GM21619 (cell line): ENCODE data around the gene AK1.

Experiments used
- ATAC-seq: cut with Tn5 transposase; IDR thresholded peaks from one replicate; pipeline ENCODE4 v1.9.1; 2021; ENCODE audit not compliant: unreplicated experiment

The AK1 gene

DNA sequence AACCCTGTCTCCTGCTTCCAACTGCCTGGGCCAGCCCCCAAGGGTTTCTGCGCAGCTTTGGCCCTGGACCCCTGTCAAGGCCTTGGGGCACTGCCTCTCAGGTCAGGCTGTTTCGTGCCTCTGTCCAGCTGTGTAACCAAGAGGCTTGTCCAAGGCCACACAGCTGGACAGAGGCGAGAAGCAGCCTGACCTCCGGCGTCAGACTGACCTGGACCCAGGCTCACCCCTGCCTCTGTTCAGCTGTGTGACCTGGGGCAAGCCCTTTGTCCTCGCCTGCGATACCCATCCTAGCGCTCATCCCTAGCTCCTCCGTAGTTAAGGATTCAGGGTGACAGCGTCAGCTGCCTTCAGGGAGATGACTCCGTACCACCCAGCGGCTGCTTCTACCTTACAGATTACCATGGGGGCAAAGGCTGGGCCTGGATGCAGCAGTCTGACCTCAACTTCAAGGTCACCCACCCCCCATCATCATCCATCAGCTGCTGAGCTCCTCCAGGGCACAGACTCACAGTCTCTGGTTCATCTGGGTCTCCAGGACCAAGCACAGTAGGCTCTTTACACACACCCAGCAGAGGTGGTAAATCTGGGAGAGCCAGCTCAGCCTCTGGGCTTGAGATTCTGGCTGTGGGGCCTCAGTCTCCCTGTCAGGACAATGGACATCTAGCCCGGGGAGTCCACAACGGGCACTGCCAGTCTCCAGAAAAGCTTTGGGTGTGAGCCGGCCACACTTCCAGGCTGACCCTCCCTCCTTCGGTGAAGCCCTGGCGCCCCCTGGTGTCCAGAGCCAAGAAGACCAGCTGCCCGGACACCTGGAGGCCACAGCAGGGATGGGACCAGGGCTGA, 7.9 kb downstream of the AK1 start:
- ATAC-seq = no peak

DNA sequence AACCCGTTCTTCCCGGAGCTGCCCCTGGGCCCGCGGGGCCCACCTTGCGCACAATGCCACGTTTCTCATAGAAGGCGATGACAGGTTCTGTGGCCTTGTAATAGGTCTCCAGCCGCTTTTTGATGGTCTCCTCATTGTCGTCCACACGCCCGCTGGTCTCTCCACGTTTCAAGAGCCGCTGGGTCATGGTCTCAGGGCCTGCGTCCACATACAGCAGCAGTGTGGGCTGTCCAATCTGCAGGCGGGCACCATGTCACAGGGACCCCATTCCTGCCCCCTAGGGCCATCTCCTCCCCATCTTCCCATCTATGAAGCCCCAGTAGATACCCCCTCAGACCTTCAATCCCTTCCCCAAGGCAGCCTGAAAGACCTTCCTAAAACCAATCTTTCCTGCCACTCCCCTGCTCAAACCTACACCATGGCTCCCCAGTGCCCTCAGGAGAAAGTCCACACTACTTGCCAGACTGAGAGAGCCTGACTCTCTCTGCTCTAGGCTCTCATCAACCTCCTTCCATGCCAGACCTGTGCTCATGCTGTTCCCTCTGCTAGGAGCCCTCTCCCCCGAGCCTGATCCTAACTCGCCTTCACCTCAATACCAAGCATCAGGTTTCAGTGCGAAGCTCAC, 9.1 kb downstream of the AK1 start:
- no peak for ATAC-seq

DNA sequence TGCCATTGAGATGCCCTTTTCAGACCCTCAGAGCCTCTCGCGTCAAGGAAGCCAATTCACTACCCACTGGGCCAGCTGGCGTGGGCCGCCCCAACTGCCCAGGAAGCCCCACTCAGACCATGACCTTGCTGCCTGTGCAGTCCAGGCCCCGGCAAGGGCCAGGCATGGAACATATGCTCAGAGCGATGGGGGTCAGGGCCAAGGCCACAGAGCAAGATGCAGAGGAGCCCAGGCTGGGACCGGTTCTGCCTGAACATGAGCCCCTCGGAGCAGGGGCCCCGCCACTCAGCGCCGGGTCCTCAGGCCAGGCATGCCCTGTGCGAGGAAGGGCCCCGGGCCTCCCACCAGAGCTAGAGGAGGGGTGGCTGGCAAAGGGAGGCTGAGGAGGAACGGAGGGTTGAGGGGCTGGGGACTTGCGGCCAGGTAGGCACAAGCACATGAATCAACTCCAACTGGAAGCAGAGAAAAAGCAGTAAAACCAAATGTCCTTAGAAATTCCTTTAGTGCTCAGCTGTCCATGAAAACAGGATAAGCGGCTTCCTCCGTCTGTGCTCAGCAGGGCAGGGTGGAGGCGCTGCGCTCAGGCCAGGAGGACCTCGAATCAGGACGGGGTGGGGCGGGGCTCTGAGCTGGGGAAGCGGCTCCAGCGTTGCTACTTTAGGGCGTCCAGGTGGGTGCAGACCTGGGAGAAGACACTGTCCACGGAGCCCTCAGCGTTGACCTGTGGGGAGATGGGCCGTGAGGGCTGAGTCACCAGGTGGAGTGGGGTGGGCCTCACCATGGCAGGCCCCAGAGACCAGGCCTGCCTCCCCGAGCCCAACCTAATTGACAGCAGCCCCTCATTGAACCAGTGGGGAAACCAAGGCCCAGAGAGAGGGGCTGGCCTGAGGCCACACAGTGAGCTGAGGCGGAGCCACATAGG, 9.9 kb downstream of the AK1 start:
- ATAC-seq = no peak

DNA sequence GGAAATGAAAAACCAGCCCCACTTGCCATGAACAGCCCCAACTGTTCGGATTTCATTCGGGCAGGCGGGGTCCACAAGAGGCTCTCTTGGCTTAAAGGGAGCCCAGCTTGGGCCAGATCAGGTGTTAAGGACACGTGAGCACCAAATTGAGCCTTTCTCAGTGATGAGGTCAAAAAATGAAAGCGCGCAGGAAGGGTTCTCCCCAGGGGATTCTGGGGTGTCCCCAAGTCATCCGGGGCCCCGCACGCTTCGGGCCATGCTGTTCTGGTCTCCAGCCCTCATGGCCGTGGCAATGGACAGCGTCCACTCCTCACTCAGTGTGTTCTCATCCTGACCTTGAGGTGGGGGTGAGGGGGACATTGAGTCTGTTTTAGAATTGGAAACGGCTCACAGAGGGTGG, 10.9 kb downstream of the AK1 start:
- ATAC-seq = no peak

DNA sequence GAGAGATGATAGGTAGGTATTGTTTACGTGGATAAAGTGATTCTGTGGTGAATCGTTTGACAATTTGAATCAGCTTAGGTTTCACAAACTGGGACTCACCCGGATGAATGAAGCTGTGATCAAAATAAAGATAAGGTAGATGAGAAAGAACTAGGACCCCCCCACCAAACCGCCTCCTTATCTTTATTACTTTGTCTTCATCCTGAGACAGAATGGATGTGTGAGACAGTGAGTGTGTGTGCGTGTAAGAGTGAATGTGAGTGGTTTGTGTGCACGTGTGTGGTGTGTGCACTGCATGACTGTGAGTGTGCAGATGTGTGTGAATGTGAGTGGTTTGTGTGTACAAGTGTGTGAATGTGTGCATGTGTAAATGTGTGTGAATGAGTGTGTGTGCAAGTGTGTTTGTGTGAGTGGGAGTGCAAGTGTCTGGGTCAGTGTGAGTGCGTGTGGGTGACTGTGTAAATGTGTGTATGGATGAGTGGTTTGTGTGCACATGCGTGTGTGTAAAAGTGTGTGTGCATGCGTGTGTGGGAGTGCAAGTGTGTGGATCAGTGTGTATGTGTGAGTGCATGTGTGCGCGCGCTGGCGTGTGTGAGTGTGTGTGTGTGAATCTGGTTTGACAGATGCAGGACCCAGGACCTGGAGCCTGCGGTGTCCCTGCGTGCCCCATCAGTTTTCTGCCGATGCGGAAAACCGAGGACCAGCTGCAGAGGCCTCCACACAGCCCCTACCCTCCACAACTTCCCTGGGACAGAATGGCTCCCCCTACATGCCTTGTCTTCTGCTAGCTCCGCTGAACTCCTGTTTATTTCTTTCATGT, 11.6 kb downstream of the AK1 start:
- no peak for ATAC-seq

DNA sequence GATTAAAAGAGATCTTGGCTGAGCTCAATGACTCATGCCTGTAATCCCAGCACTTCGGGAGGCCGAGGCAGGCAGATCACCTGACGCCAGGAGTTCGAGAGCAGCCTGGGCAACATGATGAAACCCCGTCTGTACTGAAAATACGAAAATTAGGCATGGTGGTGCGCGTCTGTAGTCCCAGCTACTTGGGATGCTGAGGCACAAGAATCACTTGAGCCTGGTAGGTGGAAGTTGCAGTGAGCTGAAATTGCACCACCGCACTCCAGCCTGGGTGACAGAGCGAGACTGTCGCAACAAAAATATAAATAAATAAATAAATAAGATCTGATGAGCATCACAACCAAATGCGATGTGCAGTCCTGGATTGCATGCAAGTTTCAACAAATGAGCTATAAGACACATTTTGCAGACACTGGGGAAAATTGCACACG, 14.3 kb downstream of the AK1 start:
- ATAC-seq = no peak

DNA sequence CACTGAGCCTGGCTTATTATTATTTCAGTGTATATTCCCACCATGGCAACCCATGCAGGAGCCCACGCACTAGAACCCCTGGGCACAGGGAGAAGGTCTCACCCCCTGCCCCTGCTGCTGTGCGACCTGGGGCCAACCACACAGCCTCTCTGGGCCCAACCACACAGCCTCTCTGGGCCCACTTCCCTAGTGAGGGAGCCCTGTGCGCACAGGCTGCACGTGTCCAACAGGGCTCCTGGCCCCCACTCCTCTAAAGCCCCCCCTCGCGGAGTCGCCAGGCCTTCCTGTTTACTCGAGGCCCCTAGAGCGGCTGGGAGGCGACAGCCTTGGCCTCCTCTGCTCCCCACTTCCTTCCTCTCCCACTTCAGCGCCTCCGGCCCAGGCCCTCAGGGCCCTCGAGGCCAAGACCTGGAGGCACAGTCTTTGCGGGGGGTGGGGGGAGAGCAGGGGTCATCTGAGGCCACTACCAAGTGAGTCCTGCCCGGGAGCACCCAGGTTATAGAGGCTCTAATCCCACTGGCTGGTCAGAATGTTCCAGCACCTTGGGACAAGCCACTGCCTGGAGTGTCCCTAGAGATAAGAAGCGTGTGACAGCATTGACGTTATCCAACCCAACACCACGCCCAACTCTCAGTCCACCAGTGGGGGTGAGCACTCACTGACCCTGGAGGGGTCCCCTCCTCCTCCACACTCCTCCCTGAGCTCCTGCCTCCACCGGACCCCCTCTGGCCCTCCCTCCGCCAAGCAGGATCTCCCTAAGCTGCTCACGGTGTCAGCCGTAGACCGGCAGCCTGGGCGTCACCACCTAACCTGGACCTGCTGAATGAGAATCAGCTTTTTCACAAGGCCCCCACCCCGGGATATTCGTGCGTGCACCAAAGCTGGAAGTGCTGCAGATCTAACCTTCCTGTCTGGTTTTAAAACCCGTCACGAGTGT, 15.1 kb downstream of the AK1 start:
- peak; percentile 50 for ATAC-seq

DNA sequence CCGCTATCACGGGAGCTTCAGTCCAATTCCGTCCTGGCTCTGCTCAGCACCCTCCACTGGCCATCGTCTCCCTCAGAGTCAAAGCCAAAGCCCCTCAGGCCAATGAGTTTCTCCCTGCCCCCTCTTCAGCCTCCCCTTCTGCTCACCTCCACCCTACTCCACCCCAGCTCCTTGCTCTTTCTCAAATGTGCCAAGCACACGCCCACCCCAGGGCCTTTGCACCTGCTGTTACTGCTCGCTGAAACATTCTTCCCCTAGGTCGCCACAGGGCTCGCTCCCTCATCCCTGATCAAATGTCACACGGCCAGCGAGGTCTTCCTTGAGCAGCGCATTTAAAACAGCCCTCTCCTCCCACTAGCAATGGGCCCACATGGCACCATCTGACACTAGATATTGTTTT, 16.7 kb downstream of the AK1 start:
- ATAC-seq = no peak

DNA sequence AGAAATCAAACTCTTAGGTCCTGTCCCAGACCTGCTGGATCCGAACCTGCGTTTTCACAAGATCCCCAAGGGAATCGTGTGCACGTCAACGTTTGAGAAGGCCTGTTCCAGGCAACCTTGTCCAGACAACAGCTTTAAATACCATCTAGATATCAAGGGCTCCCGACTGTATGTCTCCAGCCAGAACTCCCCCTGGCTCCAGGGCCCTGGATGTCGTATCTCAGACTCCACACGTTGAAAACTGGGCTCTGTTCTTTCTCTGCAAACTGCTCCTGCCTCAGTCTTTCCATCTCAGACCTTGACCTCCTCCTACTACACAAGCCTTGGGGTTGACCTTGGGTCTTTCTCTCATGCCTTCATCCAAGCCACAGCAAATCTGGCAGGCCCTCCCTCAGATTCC, 17.2 kb downstream of the AK1 start:
- ATAC-seq = no peak

DNA sequence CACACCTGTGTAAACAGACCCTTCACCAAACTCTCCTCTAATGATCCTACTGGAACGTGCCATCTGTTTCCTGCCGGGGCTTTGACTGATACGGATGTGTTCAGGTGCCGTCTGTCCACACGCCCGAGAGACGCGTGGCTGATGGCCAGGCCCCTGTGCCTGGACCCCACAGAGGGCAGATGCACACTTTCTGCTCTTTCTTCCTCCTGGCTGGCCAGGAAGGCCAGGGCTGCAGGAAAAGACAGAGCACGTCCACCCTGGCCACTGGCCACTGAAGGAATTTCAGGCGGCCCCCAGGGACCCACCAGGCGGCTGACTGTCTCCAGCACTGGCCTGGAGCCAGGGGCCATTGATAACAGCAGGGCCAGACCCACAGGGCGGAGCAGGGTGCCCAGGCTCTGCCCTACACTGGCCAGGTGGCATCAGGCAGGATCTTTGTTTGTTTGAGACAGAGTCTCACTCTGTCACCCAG, 19.4 kb downstream of the AK1 start:
- ATAC-seq = no peak

DNA sequence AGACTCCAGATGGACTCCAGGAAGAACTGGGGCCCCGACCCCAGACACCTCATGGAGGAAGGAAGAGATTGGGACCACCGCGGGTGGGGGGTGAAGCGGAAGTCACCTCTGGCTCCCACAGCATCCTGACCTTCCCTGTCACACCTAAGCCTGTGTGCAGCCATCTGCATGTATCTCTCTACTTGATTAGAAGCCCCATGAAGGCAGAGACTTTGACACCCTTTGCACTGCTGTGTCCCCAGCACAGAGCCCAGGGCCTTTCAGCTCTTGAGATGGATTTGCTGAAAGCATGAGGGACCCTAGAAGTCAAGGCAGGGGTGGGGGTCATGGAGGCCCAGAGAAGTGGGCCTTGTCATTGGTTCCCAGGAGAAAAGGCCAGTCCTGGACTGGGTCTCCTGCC, 20.2 kb downstream of the AK1 start:
- ATAC-seq = no peak

DNA sequence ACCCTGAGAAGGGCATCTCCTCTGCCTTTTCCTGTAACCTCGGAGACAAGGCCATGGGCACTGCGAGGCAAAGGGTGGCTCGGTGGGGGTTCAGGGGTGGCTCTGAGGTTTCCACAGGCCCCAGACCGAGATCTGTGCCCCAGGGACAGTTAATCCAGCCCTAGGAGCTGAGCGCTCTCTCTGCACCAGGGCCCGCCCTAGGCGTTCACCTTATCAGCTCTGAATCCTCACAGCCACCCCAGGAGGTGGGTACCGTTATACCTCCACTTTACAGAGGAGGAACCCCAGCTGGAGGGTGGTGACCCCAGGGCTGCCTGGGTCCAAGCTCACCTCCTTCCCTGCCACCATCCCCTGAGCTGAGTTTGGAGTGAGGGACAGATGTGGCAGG, 20.8 kb downstream of the AK1 start:
- no peak for ATAC-seq

DNA sequence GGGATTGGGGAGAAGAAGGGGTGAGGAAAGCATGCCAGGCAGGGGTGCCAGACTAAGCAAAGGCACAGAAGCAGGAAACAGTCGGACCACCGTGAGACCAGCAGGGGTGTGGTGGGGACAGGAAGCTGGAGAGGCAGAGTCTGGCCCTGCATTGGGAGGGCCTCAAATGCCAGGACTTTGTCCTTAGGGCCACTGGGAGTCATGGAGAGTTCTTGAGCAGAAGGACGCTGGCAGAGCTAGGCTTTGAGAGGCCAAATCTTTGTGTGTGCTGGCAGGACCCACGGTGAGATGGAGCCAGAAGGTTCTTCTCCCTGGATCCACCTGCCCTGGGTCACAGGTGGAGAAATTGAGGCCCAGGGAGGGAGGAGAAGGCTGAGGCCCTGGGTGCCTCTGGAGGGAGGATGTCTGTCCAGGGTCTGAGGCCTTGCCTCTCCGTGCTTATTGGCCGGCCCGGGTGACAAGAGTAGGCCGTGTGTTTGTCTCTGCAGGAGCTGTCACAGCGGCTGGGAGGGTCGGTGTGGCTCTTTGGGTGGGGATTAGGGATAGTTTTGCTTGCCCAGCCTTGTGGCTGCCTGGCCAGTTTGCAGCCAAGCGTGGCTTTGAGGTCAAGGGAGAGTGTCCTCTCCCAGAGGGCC, 21.3 kb downstream of the AK1 start:
- no peak for ATAC-seq

DNA sequence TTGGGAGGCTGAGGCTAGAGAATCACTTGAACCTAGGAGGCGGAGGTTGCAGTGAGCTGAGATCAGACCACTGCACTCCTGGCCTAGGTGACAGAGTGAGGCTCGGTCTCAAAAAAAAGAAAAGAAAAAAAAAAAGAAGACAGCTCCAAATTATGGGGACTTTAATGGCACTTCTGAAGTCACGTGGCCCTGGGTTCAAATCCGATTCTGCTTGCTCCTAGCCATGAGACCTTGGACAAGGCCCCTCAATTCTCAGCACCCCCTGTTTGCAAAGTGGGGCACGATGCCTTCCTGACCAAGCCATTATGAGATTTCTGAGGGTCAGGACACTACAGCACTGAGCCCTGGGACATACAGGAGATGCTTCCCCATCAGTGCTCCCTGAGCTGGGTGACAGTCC, 22.0 kb downstream of the AK1 start:
- ATAC-seq = no peak

DNA sequence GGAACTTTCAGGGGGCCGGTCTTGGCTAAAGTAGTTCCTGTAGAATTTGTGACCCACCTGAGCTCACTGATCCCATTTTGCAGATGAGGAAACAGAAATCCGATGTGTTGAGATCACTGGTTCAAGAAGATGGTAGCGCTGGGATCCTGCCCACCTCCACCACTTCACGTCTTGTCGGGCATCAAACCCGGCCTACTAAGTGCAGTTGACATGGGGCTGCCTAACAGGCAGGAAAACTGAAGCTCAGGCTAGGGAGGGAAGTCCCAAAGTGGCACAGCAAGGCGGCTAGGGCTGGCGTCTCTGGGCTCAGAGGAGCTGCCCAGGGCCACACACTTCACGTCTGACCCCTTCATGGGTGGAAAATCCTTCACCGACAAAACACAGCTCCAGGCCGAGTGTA, 22.5 kb downstream of the AK1 start:
- ATAC-seq = no peak

DNA sequence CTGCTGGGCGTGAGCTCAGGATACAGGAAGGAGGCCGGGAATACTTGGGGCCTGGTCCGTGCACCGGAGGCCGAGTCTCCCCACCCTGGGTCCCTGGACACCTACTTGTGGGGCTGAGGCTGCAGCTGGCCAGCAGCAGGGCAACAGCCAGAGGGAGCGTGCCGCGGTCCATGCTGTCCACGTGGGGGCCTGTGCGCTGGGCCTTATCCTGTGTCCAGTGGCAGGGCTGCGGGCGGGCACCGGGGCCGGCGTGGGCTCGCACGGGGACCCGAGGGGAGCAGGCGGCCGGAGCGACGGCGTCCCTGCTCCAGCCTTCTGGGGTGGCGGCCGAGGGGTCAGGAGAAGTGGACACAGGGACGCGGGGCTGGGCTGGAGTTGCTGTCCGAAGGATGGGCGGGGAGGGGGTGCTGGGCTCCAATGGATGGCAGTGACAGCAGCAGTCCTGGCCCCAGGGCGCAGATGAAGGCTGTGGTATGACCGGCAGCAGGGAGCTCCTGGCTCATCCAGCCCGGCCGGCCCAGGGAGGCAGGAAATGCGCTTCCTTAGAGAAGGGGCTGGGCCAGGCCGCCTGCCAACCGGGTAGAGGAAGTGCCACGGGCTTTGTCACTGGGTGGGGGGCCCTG, 23.2 kb downstream of the AK1 start, which contains the start of gene ENG:
Gene ENG, minus strand, starts transcription at position 475 of the 623 bp plus-strand sequence. Its CDS starts 303 bp downstream, at position 172.
- no peak for ATAC-seq

DNA sequence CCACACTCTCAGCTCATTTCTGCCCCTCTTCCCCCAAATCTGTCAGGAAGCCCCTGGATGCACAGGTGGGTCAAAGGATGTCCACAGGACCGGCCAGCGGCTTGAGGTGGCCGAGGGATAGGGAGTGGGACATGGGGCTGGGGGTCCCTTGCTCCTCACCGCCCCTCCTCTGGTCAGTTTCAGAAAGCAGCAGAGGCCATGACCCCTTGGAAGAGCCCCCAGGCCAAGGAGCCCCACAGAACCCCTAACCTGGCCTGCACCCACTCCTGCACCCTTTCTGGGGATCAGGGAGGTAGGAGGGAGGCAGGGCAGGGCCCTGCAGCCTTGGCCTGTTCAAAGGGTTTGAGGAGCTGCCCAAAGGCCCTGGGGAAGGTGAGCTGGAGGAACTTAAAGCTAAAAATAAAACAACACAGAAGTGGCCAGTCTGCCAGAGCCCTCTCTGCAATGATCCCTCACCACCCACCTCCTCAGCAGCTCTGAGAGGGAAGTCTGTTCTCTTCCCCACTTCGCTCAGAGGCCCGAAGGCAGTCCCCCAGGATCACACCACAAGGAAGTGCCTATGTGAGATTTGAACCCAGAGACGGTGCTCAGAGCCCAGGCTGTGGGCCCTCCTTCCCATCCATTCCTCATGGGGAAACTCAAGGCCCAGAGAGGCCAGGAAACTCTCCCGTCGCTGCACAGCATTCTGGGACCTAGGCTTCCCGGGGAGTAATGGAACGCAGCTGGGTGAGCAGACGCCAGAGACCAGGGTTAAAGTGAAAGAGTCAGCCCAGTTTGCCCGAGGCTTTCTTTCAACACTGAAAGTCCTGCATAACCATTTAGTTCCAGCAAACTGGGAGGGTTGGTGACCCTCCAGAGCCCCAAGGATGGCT, 23.9 kb downstream of the AK1 start:
- no peak for ATAC-seq

DNA sequence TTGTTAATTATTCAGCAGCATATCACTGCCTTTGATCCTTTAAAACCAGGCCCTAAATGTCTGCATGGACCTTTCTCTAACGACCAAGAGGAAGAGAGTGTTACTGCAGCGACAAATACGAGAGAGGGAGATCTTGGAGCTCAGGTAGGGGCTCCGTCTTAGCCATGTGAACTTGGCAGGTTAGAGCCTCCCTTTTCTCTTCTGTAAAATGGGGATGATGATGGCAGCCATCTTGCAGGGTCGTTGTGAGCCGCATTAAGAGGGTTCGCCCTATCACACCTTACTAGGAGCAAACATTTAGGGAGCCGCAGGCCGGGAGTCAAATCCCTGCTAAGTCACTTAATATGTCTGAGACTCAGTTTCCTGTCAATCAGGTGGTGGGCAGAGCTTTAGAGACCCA, 24.6 kb downstream of the AK1 start:
- ATAC-seq = no peak
